PC-9 (cell line): ENCODE data around the gene C16orf46. TPM values are rescaled to one million over a fixed set of nuclear protein-coding genes. Genes with fewer than 3 reads are reported as not detected.

Source experiments
- BruUV-seq: library from RNA; stranded (reverse); fragments of 400-500 nt; replicated peaks from 2 replicates; lab custom pipeline; 2021; lab: Mats Ljungman, UMichigan
- CTCF ChIA-PET: fragments of 300-600 bp; sonication (Branson Sonifier 250); formaldehyde crosslinking; loops from one replicate; lab custom pipeline; 2022; ENCODE audit warnings: antibody characterized with exemption; lab: Charles Lee
- POLR2A ChIA-PET: fragments of 300-600 bp; sonication (Branson Sonifier 250); formaldehyde crosslinking; loops from one replicate; lab custom pipeline; 2022; ENCODE audit warnings: antibody characterized with exemption; ENCODE audit not compliant: unreplicated experiment; lab: Charles Lee
- DNase-seq, 2 experiments: peaks; one replicate each; pipeline versions ENCODE4 v3.0.0 to v3.0.0-alpha.2; 2015 to 2022; ENCODE audit warnings: mixed read lengths in 1 of 2
- H2AFZ ChIP-seq: fragments of 200-600 bp; sonication (generic); 2 replicates; pipeline ENCODE4 v1.8.1; 2017; ENCODE audit warnings: antibody characterized with exemption
- H3F3A ChIP-seq: fragments of 200-600 bp; sonication (generic); 2 replicates; pipeline ENCODE4 v1.8.1; 2017; ENCODE audit warnings: antibody characterized with exemption, mild to moderate bottlenecking, low read depth; ENCODE audit not compliant: insufficient read depth
- H3K27ac ChIP-seq: fragments of 200-600 bp; sonication (generic); 2 replicates; pipeline ENCODE4 v1.6.1; 2016; ENCODE audit warnings: mixed run types
- H3K27me3 ChIP-seq: fragments of 200-600 bp; sonication (generic); 2 replicates; pipeline ENCODE4 v1.6.1; 2016; ENCODE audit warnings: low read depth, mixed run types; ENCODE audit not compliant: insufficient read depth
- H3K36me3 ChIP-seq: fragments of 200-600 bp; sonication (generic); 2 replicates; pipeline ENCODE4 v1.6.1; 2016; ENCODE audit warnings: low read depth, mixed run types
- H3K4me1 ChIP-seq: fragments of 200-600 bp; sonication (generic); replicated peaks from 2 replicates; pipeline ENCODE4 v1.6.1; 2016; ENCODE audit warnings: mixed run types; ENCODE audit not compliant: insufficient read depth
- H3K4me2 ChIP-seq: fragments of 200-600 bp; sonication (generic); 2 replicates; pipeline ENCODE4 v1.6.1; 2017; ENCODE audit warnings: mixed run types
- H3K4me3 ChIP-seq: fragments of 200-600 bp; sonication (generic); 2 replicates; pipeline ENCODE4 v1.6.1; 2016; ENCODE audit warnings: mixed run types
- H3K79me2 ChIP-seq: fragments of 200-600 bp; sonication (generic); 2 replicates; pipeline ENCODE4 v1.6.1; 2017; ENCODE audit warnings: low read depth, mixed run types
- H3K9me2 ChIP-seq: fragments of 200-600 bp; sonication (generic); 2 replicates; pipeline ENCODE4 v1.8.1; 2017; ENCODE audit warnings: mild to moderate bottlenecking; ENCODE audit not compliant: insufficient read depth
- H3K9me3 ChIP-seq: fragments of 200-600 bp; sonication (generic); 2 replicates; pipeline ENCODE4 v1.8.1; 2016; ENCODE audit warnings: low read depth; ENCODE audit not compliant: insufficient read depth
- H4K20me1 ChIP-seq: fragments of 200-600 bp; sonication (generic); 2 replicates; pipeline ENCODE4 v1.8.1; 2017; ENCODE audit not compliant: insufficient read depth
- EZH2 ChIP-seq: fragments of 200-600 bp; sonication (generic); IDR thresholded peaks from 2 replicates; pipeline ENCODE4 v1.8.0; 2017; ENCODE audit warnings: antibody characterized with exemption, low read depth
- intact Hi-C: fragments of 100-400 bp; cut with micrococcal nuclease; formaldehyde crosslinking; loops from one replicate; pipeline ENCODE4 v1.10.0; 2022; ENCODE audit not compliant: unreplicated experiment
- total RNA-seq: library from RNA; stranded (reverse); gene quantifications from 2 replicates; pipeline ENCODE4 v1.2.3, GENCODE V29; 2021
- TF ChIP-seq, protein P1 (sequence below): fragments of 200-600 bp; sonication (generic); conservative IDR thresholded peaks from 2 replicates; pipeline ENCODE4 v1.6.1; 2017; ENCODE audit warnings: mixed run types, antibody characterized with exemption, mild to moderate bottlenecking, moderate library complexity

C16orf46 gene
- total RNA-seq, 1 experiment from 2014 or later: 0.92 TPM

DNA sequence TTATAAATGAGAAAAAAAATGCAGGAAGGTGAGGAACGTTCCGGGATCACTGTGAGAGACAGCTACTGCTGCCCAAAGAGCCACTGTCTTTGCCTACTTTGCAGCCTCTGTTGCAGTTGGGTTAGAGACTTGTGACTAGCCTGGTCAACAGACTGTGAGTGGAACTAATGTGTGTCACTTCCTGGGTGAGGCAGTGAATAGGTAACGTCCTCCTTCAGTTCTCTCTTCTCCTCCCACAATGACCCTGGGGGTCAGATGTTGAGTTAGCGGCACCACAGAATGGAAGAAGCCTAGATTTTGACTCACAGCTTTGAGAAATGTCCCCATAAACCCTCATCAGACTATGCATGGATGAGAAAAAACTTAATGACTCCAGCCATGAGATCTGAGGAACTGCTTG lies 5.2 kb downstream of the C16orf46 start:
- no TSS peak for BruUV-seq
- H3K4me3 ChIP-seq: no peak overlapping the region

DNA sequence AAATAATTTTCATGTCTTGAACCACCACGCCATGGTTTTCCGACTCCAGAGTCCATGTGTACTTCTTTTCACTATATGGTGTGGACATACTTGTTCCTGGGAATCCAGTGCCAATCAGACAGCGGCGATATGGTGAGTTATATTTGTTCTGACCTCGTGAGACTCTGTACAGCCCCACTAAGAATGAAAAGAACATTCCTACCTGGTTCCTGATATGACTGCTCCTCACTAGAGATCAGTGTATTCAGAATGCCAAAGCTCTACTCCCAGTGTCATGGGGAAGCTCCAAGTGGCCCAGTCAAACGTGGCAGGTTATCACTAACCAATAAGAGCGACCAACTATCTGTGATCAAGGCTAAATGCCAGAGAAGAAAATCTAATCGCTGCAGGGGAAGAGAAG lies 6.1 kb downstream of the C16orf46 start:
- no peaks in the 10 kb centered on the region for H3K9me3 ChIP-seq
- H3K79me2 ChIP-seq: peaks cover 5% of the 10 kb centered on the region; the same call in 1 of the 2 replicates
- no peak overlapping the region for H3K4me3 ChIP-seq
- H2AFZ ChIP-seq: no peak overlapping the region
- TF ChIP-seq EZH2: no peak
- TF ChIP-seq, protein P1, sequence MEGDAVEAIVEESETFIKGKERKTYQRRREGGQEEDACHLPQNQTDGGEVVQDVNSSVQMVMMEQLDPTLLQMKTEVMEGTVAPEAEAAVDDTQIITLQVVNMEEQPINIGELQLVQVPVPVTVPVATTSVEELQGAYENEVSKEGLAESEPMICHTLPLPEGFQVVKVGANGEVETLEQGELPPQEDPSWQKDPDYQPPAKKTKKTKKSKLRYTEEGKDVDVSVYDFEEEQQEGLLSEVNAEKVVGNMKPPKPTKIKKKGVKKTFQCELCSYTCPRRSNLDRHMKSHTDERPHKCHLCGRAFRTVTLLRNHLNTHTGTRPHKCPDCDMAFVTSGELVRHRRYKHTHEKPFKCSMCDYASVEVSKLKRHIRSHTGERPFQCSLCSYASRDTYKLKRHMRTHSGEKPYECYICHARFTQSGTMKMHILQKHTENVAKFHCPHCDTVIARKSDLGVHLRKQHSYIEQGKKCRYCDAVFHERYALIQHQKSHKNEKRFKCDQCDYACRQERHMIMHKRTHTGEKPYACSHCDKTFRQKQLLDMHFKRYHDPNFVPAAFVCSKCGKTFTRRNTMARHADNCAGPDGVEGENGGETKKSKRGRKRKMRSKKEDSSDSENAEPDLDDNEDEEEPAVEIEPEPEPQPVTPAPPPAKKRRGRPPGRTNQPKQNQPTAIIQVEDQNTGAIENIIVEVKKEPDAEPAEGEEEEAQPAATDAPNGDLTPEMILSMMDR: no peak
- no peak overlapping the region for H3K27ac ChIP-seq
- no peaks in the 10 kb centered on the region for H4K20me1 ChIP-seq
- ChIA-PET CTCF (no interaction called here), POLR2A (no interaction called here)
- intact Hi-C loops: loop anchor here (10.0 kb wide), 1 partner anchor 244 kb away; the partner anchor contains the start of gene GAN
- no peaks in the 10 kb centered on the region for H3K27me3 ChIP-seq
- peaks cover 16% of the 10 kb centered on the region; the same call in 1 of the 2 replicates for H3K4me1 ChIP-seq
- H3K4me2 ChIP-seq: no peak overlapping the region
- H3K36me3 ChIP-seq: no peaks in the 10 kb centered on the region
- no peak for DNase-seq
- H3F3A ChIP-seq: peaks cover 2% of the 10 kb centered on the region; the same call in 1 of the 2 replicates
- H3K9me2 ChIP-seq: no peaks in the 10 kb centered on the region; the same call in 1 of the 2 replicates
- no TSS peak for BruUV-seq

More for the DNA sequence above, 5.2 kb downstream of the C16orf46 start:
- Histone ChIP-seq H3K4me1 (peaks cover 20% of the 10 kb centered on the region; the same call in 1 of the 2 replicates), H4K20me1 (no peaks in the 10 kb centered on the region), H3K27ac (0 out of 2 replicates have a peak overlapping the region, but pooled peaks have one; percentile 4), H3K27me3 (no peaks in the 10 kb centered on the region), H3F3A (peaks cover 7% of the 10 kb centered on the region; the same call in 1 of the 2 replicates), H3K9me2 (no peaks in the 10 kb centered on the region), H3K79me2 (peaks cover 9% of the 10 kb centered on the region; the same call in 1 of the 2 replicates), H3K4me2 (no peak overlapping the region), H3K36me3 (no peaks in the 10 kb centered on the region), H3K9me3 (no peaks in the 10 kb centered on the region), H2AFZ (no peak overlapping the region)
- no peak for TF ChIP-seq EZH2
- TF ChIP-seq, protein P1: no peak
- peak in 1 of 2 experiments; percentile 53 for DNase-seq
- intact Hi-C loops: loop anchor here (10.0 kb wide), 1 partner anchor 243 kb away; the partner anchor contains the start of gene GAN
- POLR2A ChIA-PET: no interaction called here
- CTCF ChIA-PET: interaction anchor here (0.6 to 0.7 kb wide), 2 partner anchors 81 to 133 kb away, joined by 4 to 8 read pairs; no protein-coding TSS in a partner anchor

DNA sequence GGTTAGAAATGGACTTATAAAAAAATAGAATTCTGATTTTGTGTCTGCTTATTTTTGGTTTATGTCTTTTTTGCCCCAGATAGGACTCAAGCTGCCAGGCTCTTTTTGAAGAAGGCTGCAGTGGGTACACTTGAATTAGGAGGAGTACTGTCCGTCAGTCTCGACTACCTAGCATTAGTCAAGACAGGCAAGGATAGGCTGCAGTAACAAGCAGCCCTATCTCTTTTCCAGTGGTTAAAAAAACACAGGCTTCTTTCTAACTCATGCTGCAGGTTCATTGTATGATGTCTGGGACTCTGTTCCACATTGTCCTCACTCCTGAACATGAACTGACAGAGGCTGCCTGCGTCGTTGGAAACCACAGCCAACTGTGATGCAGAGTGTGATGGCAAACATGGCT lies 8.0 kb downstream of the C16orf46 start:
- Histone ChIP-seq H3K36me3 (no peaks in the 10 kb centered on the region), H3K9me2 (no peaks in the 10 kb centered on the region; the same call in 1 of the 2 replicates), H3K27me3 (no peaks in the 10 kb centered on the region), H3K4me3 (no peak overlapping the region), H3K27ac (no peak overlapping the region), H3F3A (no peaks in the 10 kb centered on the region), H3K79me2 (no peaks in the 10 kb centered on the region), H3K9me3 (no peaks in the 10 kb centered on the region), H3K4me1 (0 out of 2 replicates have a peak, but pooled peaks cover 12% of the 10 kb centered on the region), H3K4me2 (no peak overlapping the region), H4K20me1 (no peaks in the 10 kb centered on the region), H2AFZ (no peak overlapping the region)
- DNase-seq: no peak
- BruUV-seq: no TSS peak
- CTCF ChIA-PET: no interaction called here
- intact Hi-C loops: no loop called here
- TF ChIP-seq, protein P1: no peak
- no peak for TF ChIP-seq EZH2
- POLR2A ChIA-PET: no interaction called here
